ENCODE measurements around the gene CLPX.
"Not testable (repeated sequence)": the region's sequence is repeated elsewhere in the genome, so short reads cannot be mapped to it uniquely, and the experiment has no call there.

The CLPX gene

DNA sequence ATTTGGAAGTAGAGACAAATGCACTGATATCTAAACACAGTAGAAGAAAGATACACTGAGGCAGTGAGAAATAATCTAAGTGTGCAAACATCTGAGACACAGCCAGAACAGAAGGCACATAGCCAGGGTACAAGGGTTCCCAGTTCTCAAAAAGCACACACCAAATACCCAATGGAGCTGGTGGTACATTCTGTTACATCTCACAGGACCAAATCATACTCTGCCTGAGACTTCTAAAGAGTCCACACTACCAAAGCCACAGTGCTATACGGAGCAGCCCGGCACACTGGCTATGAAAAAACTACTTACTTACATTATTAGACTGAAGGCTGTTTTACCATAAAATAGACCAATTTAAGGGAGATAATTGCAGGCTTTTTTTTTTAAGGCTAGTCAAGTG, 19.3 kb downstream of the CLPX start:
- DNase-seq, result no peak

DNA sequence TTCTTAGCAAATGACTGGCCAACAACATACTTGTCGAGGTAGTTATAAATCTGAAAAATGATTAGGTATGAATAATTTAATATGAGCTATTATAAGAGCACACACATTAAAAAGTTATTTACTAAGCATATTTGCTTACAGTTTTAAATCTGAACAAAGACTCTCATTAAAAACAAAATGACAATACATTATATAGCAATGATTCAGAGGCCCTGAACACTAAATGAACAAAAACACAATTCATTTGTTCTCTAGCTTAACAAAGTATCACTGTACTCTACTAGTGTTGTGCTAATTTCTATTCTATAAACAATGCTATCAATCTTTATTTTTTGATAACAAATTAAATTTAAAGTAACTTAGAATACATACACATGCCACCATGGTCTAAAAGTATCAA, 21.0 kb downstream of the CLPX start:
- no peak for DNase-seq

DNA sequence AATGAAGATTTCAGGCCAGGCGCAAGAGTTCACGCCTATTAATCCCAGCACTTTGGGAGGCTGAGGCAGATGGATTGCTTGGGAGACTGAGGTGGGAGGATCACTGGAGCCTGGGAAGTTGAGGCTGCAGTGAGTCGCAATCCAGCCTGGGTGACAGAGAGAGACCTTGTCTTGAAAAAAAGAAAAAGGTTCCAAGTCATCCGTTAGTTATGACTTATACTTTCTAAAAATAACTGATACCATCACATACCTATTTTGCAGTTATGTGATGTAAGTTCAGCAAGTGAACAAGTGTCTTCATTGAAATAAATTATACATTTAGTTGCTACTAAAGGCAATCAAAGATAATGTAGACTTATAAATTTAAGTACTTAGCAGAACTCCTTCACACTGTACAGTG, 22.1 kb downstream of the CLPX start:
- no peak for DNase-seq

DNA sequence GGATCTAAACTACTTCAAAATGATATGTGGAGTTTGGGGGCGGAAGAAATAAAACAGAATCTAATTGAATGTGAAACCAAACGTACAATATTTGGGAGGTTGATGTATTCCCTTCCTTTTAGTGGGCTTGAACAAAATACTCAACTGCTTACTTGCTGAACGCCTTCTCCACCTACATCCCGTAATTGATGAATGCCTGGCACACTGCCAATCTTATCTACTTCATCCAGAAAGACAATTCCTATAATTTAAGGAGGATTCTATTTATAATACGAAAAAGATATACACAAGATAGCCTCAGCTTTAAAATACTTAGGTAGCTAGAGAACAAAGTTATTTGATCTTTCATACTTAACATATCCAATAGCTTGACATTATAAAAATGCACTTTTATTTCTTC, 28.4 kb downstream of the CLPX start:
- DNase-seq, result no peak

DNA sequence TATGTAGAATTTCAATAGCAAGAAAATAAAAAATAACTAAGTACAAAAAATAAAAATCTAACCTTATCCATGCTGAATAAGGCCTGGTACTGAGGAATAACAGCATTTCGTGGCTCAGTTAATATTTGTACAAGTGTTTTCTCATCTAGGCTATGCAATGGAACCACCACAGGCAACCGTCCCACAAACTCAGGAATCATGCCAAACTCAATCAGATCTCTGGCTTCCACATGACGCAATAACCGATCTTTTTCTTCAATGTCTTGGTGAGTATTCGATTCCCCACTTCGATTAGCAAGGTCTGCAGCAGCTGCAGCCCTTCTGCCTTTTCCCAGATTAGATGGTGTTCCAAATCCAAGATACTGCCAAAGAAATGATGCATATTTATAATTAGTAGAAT, 30.4 kb downstream of the CLPX start:
- no peak for DNase-seq

DNA sequence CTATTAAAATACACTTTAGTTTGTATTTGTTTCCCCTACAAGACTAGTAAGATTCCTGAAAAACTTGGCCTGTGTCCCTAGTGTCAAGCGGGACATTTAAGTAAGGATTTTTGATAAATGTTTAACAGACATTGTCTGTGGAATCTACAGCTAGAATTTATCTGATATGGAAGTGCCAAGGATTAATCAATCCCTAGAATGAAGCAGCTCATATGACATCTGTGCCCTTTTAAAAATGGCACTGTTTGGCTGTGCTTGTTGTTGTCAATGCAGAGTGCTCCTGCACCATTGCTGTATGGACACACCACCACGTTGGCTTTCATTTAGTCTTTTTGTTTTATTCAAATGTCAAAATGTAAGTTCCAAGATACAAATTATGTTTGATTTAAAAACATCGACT, 37.2 kb downstream of the CLPX start:
- DNase-seq, result no peak

DNA sequence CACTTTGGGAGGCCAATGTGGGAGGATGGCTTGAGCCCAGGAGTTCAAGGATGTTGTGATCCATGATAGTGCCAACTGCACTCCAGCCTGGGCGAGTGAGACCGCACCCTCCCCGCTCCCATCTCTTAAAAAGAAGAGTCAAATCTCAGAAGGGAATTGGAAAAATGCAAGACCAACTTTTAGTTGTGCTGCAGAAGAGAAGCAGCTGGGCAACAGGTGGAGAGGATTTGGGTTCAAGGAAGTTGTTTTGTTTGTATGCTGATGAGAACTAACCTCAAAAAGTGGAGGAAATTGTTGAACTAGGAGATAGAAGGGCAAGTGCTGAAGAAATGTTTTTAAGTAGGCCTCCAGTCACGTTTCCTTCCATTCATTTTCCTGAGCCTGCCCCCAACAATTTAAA, 38.7 kb downstream of the CLPX start:
- DNase-seq, result no peak

DNA sequence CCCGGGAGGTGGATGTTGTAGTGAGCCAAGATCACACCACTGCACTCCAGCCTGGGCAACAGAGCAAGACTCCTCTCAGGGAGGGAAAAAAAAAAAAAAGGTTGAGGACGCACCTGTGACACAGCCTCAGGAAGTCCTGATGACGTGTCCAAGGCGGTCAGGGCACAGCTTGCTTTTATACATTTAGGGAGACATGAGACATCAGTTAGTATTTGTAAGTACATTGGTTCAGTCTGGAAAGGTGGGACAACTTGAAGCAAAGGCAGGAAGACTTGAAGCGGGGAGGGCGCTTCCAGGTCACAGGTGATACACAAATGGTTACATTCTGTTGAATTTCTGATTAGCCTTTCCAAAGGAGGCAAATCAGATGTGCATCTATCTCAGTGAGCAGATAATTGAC, 46.5 kb downstream of the CLPX start:
- DNase-seq, result not testable (repeated sequence)

DNA sequence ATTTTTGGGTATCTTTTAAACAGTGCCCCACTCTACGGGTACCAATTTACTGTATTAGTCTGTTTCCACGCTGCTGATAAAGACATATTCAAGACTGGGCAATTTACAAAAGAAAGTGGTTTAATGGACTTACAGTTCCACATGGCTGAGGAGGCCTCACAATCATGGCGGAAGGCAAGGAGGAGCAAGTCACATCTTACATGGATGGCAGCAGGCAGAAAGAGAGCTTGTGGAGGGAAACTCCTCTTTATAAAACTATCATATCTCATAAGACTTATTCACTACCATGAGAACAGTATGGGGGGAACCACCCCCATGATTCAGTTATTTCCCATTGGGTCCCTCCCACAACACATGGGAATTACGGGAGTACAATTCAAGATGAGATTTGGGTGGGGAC, 47.2 kb downstream of the CLPX start:
- not testable (repeated sequence) for DNase-seq

DNA sequence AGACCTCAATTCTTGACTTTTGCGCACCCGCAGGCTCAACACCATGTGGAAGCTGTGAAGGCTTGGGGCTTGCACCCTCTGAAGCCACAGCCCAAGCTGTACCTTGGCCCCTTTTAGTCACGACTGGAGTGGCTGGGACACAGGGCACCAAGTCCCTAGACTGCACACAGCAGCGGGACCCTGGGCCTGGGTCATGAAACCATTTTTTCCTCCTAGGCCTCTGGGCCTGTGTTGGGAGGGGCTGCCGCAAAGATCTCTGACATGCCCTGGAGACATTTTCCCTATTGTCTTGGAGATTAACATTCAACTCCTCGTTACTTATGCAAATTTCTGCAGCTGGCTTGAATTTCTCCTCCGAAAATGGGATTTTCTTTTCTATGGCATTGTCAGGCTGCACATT, 48.1 kb downstream of the CLPX start:
- not testable (repeated sequence) for DNase-seq

DNA sequence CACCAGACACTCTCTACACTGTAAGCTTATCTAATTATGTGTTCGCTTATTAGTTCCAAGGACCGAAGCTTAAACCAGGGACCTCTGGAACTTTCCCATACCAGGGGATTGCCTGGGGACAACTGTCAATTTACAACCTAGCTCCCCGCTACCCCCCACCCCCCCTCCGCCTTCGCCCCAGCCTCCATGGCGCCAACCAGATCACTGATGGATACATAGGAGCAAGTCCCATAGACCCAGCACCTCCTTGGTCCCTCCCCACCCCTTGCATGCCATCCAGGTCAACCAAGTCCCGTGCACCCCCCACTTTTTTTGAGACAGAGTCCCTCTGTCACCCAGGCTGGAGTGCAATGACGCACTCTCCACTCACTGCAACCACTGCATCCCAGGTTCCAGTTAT, 50.6 kb downstream of the CLPX start:
- no peak for DNase-seq

DNA sequence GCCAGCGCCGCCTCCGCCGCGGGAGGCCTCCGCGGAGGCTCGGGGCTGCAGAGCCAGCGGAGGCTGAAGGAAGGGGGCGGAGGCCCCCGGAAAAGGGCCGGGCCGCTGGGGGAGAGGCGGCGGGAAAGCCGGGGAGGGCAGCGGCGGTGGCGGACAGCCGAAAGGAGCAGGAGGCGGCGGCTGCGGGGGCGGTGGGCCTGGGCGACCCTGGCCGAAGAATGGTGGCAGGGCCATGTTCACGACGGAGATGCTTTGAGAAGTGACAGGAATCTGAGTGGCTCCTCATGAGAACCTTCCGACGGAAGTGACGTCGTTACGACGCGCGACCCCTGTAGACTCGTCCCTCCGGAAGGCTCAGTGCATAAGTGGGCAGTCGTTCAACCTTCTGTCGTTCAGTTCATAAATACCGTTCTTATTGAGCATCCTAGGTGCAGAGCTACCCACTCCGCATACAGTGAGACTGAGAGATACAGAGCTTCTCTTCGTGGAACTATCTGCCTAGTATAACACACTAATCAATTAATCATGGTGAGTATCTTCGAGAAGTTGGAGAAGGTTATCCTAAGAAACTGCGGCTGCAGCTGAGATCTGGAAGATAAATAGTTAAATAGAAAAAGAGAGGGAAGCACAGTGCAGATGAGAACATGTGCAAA, 51.5 kb downstream of the CLPX start, which contains the start of gene PDCD7:
PDCD7 (minus strand) TSS at position 261 of the 653 bp plus-strand sequence; CDS start at position 234, 27 bp downstream.
- DNase-seq, result peak; percentile 87

DNA sequence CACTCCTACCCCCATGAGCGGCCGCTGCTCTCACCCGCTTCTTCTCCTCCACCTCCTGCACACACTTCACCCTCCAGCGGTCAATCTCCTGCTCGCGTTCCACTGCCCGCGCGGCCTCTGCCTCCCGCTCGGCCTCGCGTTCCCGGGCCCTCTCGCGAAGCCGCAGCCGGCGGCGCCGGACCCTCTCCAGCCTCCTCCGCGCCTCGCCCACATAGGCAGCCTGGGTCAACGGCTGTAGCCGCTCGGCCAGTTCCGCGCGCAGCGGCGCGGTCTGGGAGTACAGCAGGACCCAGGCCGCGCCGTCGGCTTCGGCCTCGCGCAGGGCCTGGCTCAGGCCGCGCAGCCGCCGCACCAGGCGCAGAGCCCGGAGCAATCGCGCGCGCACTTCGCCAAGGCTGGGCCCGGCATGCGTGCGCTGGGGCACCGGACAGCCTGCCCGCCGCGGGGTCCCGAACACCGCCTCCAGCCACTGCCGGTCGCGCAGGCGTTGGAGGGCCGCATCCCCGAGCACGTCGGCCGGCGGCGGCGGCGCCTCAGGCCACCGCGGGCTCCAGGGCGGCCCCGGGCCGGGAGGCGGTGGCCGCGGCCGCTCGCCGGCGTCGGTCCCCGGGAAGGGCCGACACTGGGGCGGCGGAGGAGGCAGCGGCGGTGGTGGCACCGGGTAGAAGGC, 52.1 kb downstream of the CLPX start:
- DNase-seq, result peak; percentile 9

DNA sequence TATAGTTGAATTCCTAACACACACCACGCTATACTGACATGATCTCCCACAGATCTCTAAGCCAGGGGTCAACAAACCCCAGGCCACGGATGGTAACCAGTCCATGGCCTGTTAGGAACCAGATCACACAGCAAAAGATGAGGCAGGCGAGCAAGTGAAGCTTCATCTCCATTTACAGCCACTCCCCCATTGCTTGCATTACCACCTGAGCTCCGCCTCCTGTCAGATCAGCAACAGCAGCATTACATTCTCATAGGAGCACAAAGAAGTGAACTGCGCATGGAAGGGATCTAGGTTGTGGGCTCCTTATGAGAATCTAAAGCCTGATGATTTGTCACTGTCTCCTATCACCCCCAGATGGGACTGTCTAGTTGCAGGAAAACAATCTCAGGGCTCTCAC, 54.2 kb downstream of the CLPX start:
- no peak for DNase-seq

DNA sequence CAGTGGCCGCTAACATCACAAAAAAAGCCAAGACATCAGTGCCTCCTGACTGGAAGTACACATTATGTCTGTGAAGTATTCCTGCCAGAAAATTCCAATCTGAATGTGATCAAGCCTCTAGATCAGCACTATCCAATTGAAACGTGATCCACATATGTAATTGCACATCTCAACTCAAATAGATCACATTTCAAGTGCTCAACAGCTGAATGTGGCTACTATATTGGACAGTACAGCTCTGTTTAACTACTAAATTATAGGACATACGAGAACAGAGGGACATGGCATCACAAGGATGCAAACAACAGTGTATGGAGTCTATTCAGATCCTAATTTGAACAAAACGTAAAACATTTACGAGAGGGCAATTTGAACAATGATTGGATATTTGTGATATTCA, 69.6 kb downstream of the CLPX start:
- no peak for DNase-seq

DNA sequence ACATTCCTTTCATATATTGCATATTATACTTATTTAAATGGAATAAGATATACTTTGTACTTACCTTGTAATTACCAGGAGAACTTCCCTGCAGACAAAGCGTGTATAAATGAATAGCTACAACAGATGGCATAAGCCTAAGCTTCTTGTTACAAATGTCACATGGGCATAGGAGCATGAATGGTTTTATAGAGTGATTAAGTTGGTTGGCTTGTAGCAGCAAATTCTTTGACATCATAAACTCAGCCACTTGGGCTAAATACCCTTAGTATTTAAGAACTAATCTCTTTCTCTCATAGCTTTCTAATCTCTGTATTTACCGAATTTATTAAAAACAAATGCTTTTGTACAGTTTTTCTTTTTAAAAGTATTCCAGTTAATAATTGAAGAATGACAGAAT, 70.1 kb downstream of the CLPX start, which contains the start of gene UBAP1L:
UBAP1L (minus strand) TSS at position 115 of the 400 bp plus-strand sequence. CDS start 8,985 bp downstream, outside the sequence.
- DNase-seq, result no peak

DNA sequence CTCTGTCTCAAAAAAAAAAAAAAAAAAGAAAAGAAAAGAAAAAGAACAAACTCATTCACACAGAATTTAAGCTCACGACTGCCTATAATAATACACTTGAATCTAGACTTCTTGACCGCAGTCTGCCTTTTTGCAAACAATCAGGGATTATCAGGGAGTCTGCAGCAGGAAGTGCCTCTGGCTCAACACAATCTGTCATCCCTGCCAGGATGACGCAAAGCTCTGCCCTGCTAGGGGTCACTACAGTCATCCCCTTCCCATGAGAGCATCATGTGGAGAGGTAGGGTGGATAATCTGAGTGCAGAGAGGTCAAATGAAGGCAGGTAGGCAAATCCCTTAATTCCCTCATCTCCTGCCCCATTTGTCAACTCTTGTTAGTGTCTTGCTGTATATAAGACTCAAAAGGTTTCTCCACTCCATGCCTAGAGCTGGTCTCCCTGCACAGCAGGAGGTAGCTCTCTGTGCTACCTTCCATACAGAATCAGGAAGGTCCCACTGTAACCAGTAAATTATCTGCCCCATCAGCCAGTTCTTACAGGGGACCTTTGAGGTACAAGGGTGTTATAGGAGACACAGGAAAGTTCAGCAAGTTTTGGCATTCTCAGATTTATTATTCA, 74.4 kb downstream of the CLPX start:
- no peak for DNase-seq

DNA sequence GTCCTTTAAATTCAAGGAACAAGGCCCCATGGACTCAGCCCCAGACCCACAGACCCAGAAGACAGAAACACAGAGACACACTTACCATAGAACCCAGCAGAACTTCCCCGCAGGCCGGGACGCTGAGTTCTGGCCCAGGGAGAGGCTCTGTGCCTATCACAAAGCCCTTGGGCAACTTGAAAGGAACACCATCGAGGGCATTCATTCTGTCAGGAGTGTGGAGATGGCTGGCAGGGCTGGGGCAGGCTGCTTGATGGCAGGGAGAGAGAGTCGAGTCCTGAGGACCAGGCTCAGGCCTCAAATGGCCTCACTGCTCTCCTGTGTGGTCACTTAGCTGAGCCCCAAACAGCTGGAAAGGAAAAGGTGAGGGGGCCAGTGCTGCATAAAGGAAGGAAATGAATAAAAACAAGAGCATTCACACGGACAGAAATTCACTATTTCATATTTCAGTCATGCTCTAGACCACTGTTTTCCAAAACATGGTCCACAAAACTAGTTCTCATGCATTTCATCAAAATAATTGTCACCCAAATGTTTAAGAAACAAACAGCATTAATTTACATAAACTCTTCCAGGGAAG, 79.0 kb downstream of the CLPX start:
- no peak for DNase-seq

DNA sequence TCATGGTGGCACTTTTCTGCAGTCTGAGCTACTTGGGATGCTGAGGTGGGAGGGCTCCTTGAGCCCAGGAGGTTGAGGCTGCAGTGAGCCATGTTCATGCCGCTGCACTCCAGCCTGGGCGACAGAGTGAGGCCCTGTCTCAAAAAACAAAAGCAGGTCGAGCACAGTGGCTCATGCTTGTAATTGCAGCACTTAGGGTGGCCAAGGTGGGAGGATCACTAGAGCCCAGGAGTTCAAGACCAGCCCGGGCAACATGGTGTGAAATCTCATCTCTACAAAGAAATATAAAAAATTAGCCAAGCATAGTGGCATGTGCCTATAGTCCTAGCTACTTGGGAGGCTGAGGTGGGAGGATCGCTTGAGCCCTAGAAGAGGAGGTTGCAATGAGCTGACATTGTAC, 80.1 kb downstream of the CLPX start:
- DNase-seq, result no peak

DNA sequence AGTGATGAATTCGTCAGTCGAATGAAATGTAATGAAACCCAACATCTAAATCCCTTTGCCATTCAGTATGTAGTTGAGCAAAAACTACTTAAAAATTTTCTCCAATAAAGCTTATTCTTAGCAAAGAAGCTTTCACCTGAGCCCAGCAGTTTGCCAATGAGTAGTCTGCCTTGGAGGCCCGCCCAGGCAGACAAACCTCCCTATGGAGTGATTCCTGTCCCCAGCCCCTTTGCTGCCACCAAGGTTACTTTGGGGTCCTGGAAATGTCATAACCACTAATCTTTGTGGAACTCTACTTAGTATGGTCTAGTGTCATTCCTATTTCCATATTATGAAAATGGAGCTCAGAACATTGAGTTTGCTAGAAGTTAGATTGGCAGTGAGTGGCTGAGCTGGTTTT, 82.2 kb downstream of the CLPX start:
- DNase-seq, result no peak

DNA sequence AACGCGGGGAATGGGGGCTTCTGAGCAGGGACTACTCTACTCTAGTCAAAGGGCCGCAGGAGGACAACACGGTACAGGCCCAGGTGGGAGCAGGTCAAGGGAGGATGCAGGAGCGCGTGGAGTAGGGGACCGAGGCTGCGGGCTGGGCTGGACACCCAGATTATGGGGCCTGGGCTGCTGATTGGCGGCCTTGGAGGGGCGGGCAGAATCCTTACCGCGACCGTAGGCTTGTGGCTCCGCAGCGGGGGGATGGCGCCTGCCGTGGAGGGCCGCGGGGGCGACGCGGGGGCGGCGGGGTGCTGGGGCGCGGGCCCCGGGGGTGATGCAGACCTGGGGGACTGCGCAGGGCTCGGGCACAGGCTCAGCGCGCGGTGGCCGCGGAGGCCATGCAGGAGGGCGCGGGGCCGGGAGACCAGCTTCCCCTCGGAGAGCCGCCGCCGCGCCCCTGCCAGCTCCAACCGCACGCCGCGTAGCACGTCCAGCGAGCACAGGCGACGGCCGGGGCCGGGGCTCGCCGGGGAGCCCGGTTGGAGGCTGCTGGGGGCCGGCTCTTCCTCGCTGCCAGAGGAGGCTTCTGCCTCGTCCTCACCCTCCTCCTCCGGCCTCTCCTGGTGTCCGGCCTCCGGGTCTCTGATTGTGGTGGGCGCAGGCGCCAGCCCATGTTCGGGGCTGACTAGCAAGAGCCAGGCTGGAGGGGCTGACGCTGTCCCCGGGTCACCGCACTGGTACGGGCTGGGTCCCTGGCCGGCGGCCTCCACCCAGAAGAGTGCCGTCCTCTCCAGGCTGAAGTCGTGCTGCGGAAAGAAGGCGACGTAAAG, 83.0 kb downstream of the CLPX start:
- DNase-seq, result no peak

DNA sequence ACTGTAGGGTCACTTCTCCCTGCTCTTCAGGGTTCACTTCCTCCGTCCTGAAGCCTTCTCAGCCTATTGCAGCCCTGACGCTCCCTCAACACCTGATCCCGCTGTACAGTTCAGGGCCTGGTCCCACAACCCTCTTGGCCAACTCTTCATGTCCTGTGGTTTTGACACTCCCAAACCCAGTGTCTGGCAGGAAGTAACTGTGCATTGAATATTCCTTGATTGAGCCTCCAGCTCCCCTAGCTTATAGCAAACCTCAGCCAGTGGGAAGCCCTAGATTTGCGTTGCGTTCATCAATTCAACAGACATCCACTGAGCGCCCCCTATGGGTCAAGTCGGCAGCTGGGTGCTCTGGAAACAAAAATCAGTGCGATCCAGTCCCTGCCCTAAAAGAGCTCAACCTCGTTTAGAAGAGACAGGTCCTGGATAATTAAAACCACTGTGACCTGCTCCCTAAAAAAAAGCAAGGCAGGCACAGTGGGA, 83.7 kb downstream of the CLPX start:
- peak; percentile 60 for DNase-seq

DNA sequence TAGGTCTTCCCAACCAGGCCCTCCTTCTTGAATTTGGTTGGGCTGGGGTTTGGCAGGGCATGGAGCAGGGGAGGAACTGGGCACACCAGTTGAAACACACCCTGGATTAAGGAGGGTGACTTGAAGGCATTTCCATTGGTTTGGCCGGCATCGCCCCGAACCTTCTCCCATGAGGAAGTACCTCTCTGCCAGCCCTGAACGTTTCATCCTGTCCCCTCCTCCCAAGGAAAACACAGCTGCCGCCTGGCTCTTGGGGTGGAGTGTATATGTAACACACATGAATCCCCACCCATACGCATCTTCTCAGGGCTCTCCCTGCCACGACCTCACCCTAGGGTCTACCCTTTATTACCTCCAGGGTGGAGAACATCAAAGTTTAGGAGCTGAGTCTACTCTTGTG, 84.7 kb downstream of the CLPX start:
- no peak for DNase-seq
